Kidney (tissue), 14 donors: Measurements from ENCODE around the gene CDK2. TPM values are rescaled to one million over a fixed set of nuclear protein-coding genes. Genes with fewer than 3 reads are reported as not detected.
"Not testable (repeated sequence)": the region's sequence is repeated elsewhere in the genome, so short reads cannot be mapped to it uniquely, and the experiment has no call there.

Experiments
- DNase-seq, 5 donors: peaks; one replicate each; pipeline ENCODE4 v3.0.0-alpha.2; 2013 to 2020
- FAIRE-seq: peaks from 2 replicates; lab custom pipeline; 2012; peaks lifted over from hg19 to GRCh38; lab: Jason Lieb, UNC
- H3K27ac ChIP-seq, 2 donors: one replicate each; pipeline ENCODE4 v1.7.0; 2013; ENCODE audit warnings: low read depth in 2 of 2, low read length in 2 of 2, inconsistent platforms in 1 of 2
- H3K27me3 ChIP-seq: one replicate; pipeline ENCODE4 v1.7.1; 2013; ENCODE audit warnings: low read length, inconsistent platforms; ENCODE audit not compliant: control insufficient read depth, insufficient read depth
- H3K36me3 ChIP-seq, 3 donors: one replicate each; pipeline versions ENCODE4 v1.7.0 to v1.7.1; 2013; ENCODE audit warnings: low read length in 3 of 3, control low read depth in 1 of 3, inconsistent platforms in 1 of 3; ENCODE audit not compliant: insufficient read depth in 3 of 3, control insufficient read depth in 2 of 3
- H3K4me1 ChIP-seq, 3 donors: one replicate each; pipeline versions ENCODE4 v1.7.0 to v1.7.1; 2013; ENCODE audit warnings: low read length in 3 of 3, inconsistent platforms in 1 of 3, low read depth in 1 of 3; ENCODE audit not compliant: control insufficient read depth in 2 of 3, insufficient read depth in 2 of 3
- H3K4me3 ChIP-seq, 3 donors: one replicate each; pipeline versions ENCODE4 v1.7.0 to v1.8.1; 2013; ENCODE audit warnings: low read length in 3 of 3, control low read depth in 1 of 3, inconsistent platforms in 1 of 3
- H3K9ac ChIP-seq, 3 donors: one replicate each; pipeline versions ENCODE4 v1.7.0 to v1.7.1; 2013; ENCODE audit warnings: low read length in 3 of 3, control low read depth in 1 of 3, inconsistent platforms in 1 of 3
- H3K9me3 ChIP-seq, 3 donors: one replicate each; pipeline versions ENCODE4 v1.7.0 to v1.7.1; 2013; ENCODE audit warnings: low read length in 3 of 3, control low read depth in 1 of 3, inconsistent platforms in 1 of 3; ENCODE audit not compliant: control insufficient read depth in 2 of 3, insufficient read depth in 1 of 3
- intact Hi-C: fragments of 100-400 bp; cut with DNase I; formaldehyde crosslinking; loops from one replicate; pipeline ENCODE4 v1.11.1; 2022
- polyA plus RNA-seq: library from polyadenylated mRNA; stranded (reverse); fragments of 350-450 nt; fragmentation: Illumina TruSeq; extraction: RNeasy Lipid Tissue Mini Kit (QIAGEN cat#74804); gene quantifications from one replicate; pipeline ENCODE4 v1.2.3, GENCODE V29; 2014; ENCODE audit warnings: low read depth, low replicate concordance; ENCODE audit not compliant: insufficient read depth
- total RNA-seq: library from RNA; stranded (reverse); fragmentation: NEBNext Ultra II Directional; extraction: Animal tissue kit (Norgen Biotek cat#: 25700); gene quantifications from one replicate; pipeline ENCODE4 v1.2.1, GENCODE V29; 2021
- TF ChIP-seq, protein P1 (sequence below): IDR thresholded peaks from 3 replicates; pipeline ENCODE4 v1.5.1; 2012; ENCODE audit warnings: mild to moderate bottlenecking, moderate library complexity, borderline replicate concordance; ENCODE audit not compliant: insufficient read depth; ENCODE audit errors: extremely low read depth
- donor health status: control.
- donor health status: control.
- donor health status: control.
- donor health status: control.
- donor health status: control.
- donor health status: DM: yes; HTN: yes; CAD: no.
- donor health status: Normal renal cell carcinoma (clear cell type).

CDK2 gene
- total and polyA plus RNA-seq, 2 donors from 2014 or later = 7.6 to 23.2 TPM

DNA sequence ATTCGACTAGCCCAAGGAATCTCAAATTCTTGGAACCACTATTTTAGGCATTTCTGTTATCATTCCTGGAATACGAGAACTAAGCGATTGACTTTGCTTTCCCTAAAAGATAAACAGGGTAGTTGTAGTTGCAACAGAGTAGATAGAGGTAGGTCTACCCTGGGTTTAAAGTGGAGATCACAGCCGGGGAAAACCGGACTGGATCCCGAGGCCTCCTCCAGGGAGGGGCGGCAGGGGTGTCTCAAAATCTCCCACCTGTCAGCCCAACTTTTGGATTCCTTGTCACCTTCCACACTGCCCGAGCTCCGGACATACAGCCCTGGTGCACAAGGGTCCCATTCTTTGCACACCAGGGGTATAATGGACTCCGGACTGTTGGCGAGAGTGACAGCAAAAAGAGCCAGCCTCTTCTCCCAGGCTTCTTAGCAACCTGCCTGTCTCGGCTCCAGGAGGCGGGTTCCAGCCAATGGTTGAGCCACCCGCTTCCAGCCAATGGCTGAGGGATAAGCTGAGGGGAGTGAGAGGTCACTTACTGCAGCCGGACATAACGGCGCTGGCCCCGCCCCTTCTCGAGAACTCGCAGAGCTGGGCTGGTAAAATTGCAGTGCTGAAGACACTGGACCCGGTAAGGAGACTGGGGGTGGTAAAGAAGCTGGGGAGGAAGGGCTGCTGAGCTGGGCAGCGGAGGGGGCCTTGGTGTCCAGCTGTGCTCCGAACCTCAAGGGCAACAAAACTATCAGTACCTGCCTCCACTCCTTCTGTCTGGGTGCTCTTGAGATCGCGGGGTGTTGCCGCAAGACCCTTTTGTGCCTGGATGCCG lies 30.3 kb downstream of the CDK2 start, which contains the start of gene SUOX:
Gene SUOX, plus strand, starts transcription at position 562 of the 820 bp plus-strand sequence. CDS start 4,946 bp downstream, outside the sequence.
- Histone ChIP-seq H3K9me3 (no peaks in the 10 kb centered on the region), H3K4me3 (peak within 1 kb of the TSS; percentile 78 to 100 (median 98)), H3K36me3 (peaks cover 4 to 23% (median 15%) of the 10 kb centered on the region in 3 donors), H3K9ac (peak within 1 kb of the TSS; percentile 86 to 100 (median 95)), H3K27ac (peak within 1 kb of the TSS; percentile 92 to 94), H3K27me3 (no peaks in the 10 kb centered on the region), H3K4me1 (peaks cover 0 to 10% (median 5%) of the 10 kb centered on the region in 3 donors)
- intact Hi-C loops = no loop called here
- TF ChIP-seq, protein P1, sequence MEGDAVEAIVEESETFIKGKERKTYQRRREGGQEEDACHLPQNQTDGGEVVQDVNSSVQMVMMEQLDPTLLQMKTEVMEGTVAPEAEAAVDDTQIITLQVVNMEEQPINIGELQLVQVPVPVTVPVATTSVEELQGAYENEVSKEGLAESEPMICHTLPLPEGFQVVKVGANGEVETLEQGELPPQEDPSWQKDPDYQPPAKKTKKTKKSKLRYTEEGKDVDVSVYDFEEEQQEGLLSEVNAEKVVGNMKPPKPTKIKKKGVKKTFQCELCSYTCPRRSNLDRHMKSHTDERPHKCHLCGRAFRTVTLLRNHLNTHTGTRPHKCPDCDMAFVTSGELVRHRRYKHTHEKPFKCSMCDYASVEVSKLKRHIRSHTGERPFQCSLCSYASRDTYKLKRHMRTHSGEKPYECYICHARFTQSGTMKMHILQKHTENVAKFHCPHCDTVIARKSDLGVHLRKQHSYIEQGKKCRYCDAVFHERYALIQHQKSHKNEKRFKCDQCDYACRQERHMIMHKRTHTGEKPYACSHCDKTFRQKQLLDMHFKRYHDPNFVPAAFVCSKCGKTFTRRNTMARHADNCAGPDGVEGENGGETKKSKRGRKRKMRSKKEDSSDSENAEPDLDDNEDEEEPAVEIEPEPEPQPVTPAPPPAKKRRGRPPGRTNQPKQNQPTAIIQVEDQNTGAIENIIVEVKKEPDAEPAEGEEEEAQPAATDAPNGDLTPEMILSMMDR = no peak
- FAIRE-seq (peak; percentile 97), DNase-seq (peak; percentile 97 to 99 (median 98))

- H3K9ac ChIP-seq = peak overlapping the region; percentile 74 to 100 (median 95)
- peaks cover 0 to 14% (median 10%) of the 10 kb centered on the region in 3 donors for H3K4me1 ChIP-seq
- H3K9me3 ChIP-seq = no peaks in the 10 kb centered on the region
- H3K36me3 ChIP-seq = peaks cover 4 to 18% (median 14%) of the 10 kb centered on the region in 3 donors
- FAIRE-seq (no peak), DNase-seq (peak in 1 of 5 donors; percentile 51)
- peak overlapping the region; percentile 92 to 94 for H3K27ac ChIP-seq
- peak overlapping the region; percentile 78 to 100 (median 98) for H3K4me3 ChIP-seq
- intact Hi-C loops = no loop called here
- TF ChIP-seq, protein P1 = no peak
- H3K27me3 ChIP-seq = no peaks in the 10 kb centered on the region
Measured at GRCh38 chr12:55997535-55997859, 30.9 kb downstream of the CDK2 start.

DNA sequence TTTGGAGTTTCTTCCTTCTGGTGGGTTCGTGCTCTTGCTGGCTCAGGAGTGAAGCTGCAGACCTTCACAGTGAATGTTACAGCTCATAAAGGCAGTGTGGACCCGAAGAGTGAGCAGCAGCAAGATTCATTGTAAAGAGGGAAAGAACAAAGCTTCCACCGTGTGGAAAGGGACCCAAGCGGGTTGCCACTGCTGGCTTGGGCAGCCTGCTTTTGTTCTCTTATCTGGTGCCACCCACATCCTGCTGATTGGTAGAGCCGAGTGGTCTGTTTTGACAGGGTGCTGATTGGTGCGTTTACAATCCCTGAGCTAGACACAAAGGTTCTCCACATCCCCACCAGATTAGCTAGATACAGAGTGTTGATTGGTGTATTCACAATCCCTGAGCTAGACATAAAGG lies 32.9 kb downstream of the CDK2 start:
- H3K9ac ChIP-seq, H3K9me3 ChIP-seq, intact Hi-C loops, DNase-seq, FAIRE-seq, H3K4me3 ChIP-seq, H3K27me3 ChIP-seq, H3K27ac ChIP-seq: not testable (repeated sequence)
- H3K36me3 ChIP-seq = peaks cover 0 to 12% (median 9%) of the 10 kb centered on the region in 3 donors
- H3K4me1 ChIP-seq = peaks cover 0 to 14% (median 10%) of the 10 kb centered on the region in 3 donors

GRCh38 chr12:55999999-56000540 lies 33.4 kb downstream of the CDK2 start:
- intact Hi-C loops, DNase-seq, H3K27me3 ChIP-seq, H3K9ac ChIP-seq, H3K4me3 ChIP-seq, H3K27ac ChIP-seq, H3K9me3 ChIP-seq, FAIRE-seq: not testable (repeated sequence)
- Histone ChIP-seq H3K36me3 (peaks cover 0 to 13% (median 12%) of the 10 kb centered on the region in 3 donors), H3K4me1 (peaks cover 0 to 14% (median 10%) of the 10 kb centered on the region in 3 donors)
